Astrocyte of the spinal cord (primary cell): ENCODE results near the gene AIFM2.

ENCODE experiments used
- DNase-seq: peaks from one replicate; pipeline ENCODE4 v3.0.0; 2011; ENCODE audit warnings: low read depth, low spot score
- H3K4me3 ChIP-seq: 2 replicates; pipeline ENCODE4 v1.5.1; 2011; ENCODE audit warnings: low read depth, mild to moderate bottlenecking, low read length, moderate library complexity
- in situ Hi-C: cut with HindIII; loops from 2 replicates; pipeline ENCODE4 v1.10.0; 2017; ENCODE audit warnings: low sequenced_read_pairs
- TF ChIP-seq, protein P1 (sequence below): IDR thresholded peaks from 2 replicates; pipeline ENCODE4 v1.5.1; 2012; ENCODE audit warnings: low read depth, mild to moderate bottlenecking, low read length, inconsistent platforms

Gene AIFM2

DNA sequence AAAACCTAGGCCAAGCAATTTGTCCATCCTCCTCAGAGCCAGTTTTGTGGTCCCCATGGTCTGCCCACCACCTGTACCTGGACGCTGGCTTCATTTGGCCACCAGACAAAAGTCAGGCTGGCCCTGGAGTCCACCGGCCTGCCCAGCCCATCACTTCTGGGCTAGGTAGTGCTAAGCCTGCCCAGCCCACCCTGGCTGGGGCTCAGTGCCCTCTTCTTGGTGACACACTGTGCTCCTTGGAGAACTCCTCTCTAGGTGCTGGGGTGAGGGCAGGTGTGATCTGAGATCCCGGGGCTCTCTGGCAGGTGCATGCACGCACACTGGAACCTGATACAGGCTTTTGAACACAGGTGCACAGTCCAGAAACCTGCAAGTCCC lies 1.1 kb downstream of the AIFM2 start:
- in situ Hi-C loops = no loop called here
- TF ChIP-seq, protein P1, sequence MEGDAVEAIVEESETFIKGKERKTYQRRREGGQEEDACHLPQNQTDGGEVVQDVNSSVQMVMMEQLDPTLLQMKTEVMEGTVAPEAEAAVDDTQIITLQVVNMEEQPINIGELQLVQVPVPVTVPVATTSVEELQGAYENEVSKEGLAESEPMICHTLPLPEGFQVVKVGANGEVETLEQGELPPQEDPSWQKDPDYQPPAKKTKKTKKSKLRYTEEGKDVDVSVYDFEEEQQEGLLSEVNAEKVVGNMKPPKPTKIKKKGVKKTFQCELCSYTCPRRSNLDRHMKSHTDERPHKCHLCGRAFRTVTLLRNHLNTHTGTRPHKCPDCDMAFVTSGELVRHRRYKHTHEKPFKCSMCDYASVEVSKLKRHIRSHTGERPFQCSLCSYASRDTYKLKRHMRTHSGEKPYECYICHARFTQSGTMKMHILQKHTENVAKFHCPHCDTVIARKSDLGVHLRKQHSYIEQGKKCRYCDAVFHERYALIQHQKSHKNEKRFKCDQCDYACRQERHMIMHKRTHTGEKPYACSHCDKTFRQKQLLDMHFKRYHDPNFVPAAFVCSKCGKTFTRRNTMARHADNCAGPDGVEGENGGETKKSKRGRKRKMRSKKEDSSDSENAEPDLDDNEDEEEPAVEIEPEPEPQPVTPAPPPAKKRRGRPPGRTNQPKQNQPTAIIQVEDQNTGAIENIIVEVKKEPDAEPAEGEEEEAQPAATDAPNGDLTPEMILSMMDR = no peak
- DNase-seq = no peak
- peak overlapping the region; percentile 55 for H3K4me3 ChIP-seq

- TF ChIP-seq, protein P1 = no peak
- no peak overlapping the region for H3K4me3 ChIP-seq
- in situ Hi-C loops = no loop called here
- peak; percentile 46 for DNase-seq
Measured at GRCh38 chr10:70130878-70131559, 1.6 kb downstream of the AIFM2 start.

GRCh38 chr10:70126700-70127395 lies 5.8 kb downstream of the AIFM2 start:
- DNase-seq = no peak
- in situ Hi-C loops = no loop called here
- TF ChIP-seq, protein P1 = no peak
- no peak overlapping the region for H3K4me3 ChIP-seq

- no peak for DNase-seq
- no peak overlapping the region for H3K4me3 ChIP-seq
- in situ Hi-C loops = no loop called here
- TF ChIP-seq, protein P1 = no peak
Measured at GRCh38 chr10:70125918-70126552, 6.6 kb downstream of the AIFM2 start.

- TF ChIP-seq, protein P1 = no peak
- no peak overlapping the region for H3K4me3 ChIP-seq
- in situ Hi-C loops = no loop called here
- DNase-seq = no peak
Measured at GRCh38 chr10:70124918-70125317, 7.7 kb downstream of the AIFM2 start.

DNA sequence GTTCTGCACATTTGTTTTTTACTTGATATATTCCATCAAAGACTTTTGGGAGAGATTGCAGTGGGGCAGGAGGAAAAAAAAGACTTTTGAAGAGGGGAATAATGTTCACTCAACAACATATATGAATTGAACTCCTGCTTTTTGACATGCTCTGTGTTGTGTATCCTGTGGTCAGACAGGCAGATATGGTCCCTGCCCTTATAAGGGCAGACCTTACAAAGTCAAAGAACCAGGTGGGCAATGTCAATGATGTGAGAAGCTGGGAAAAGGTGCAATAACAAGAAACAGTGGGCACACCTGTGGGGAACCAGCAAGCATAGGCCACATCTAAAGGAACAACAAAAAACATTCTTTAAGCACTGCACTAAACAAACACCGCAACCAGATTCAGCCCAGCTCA lies 8.2 kb downstream of the AIFM2 start:
- in situ Hi-C loops = no loop called here

More for the DNA sequence above, 8.2 kb downstream of the AIFM2 start:
- no peak for DNase-seq
- TF ChIP-seq, protein P1 = no peak
- no peak overlapping the region for H3K4me3 ChIP-seq
